ENCODE results near the gene TFB1M.

- TF ChIP-seq CTCF (conservative IDR thresholded peaks at IDR 0.05), result no peak
- TF ChIP-seq EZH2 (IDR thresholded peaks at IDR 0.05; ENCODE audit: low read depth), result no peak
Observed at GRCh38 chr6:155330922-155331321, 16.6 kb upstream of the TFB1M start.
